Measurements from ENCODE around the gene ZNF705A. TPM values are rescaled to one million over a fixed set of nuclear protein-coding genes. Genes with fewer than 3 reads are reported as not detected.

Gene ZNF705A
- total RNA-seq, 1 donor from 2014 or later: not detected

Other genes with a start within 250 kb of the ZNF705A start
- gene SLC2A3, start 220.8 kb upstream of the ZNF705A start, total RNA-seq: 8.8 TPM
- gene FOXJ2, start 124.3 kb upstream of the ZNF705A start, total RNA-seq: 22.4 TPM
- 7.3 TPM for gene C3AR1, start 90.7 kb upstream of the ZNF705A start, total RNA-seq
- gene NECAP1, start 74.7 kb upstream of the ZNF705A start, total RNA-seq: 16.8 TPM
- gene CLEC4A, start 33.4 kb upstream of the ZNF705A start, total RNA-seq: 0.38 TPM
- not detected for gene FAM90A1, start 70.6 kb downstream of the ZNF705A start, total RNA-seq

Measured in Right ventricle myocardium superior (tissue), 1 donor.